ENCODE measurements around the gene CA6.
A peak's percentile ranks its signal among the peaks of the same experiment; 100 is the strongest.
"Not testable (repeated sequence)": the region's sequence is repeated elsewhere in the genome, so short reads cannot be mapped to it uniquely, and the experiment has no call there.

The CA6 gene

DNA sequence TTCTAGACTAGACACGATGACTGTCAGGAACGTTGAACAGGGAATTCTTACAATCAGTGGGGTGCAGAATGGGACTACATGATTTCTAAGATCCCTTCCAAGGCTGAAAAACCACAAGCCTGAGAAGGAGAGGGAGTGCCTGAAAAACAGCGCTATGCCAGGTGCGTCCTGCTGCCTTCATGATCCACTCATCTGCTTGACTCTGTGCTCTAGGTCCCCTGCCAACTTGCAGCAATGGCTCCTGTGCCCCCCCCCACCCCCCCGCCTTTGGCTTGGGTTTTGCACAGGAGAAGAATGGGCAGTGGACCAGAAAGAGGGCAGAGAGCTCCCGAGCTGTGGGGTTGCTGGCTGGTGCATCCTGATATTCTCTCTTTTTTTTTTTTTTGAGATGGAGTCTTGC, 74.6 kb downstream of the CA6 start:
- Histone ChIP-seq H3K4me2 (ENCODE audit: low read depth, low read length, poor library complexity, severe bottlenecking) (no peak overlapping the region), H3K79me2 (ENCODE audit: insufficient read depth, low read length) (no peaks in the 10 kb centered on the region), H3K4me3 (ENCODE audit: low read length, poor library complexity, severe bottlenecking) (no peak overlapping the region), H3K9me3 (ENCODE audit: insufficient read depth, low read depth, low read length) (no peaks in the 10 kb centered on the region), H3K9ac (ENCODE audit: low read depth, low read length, poor library complexity, severe bottlenecking) (no peak overlapping the region), H3F3A (ENCODE audit: low read depth) (no peaks in the 10 kb centered on the region), H3K4me1 (ENCODE audit: insufficient read depth, low read length, poor library complexity, severe bottlenecking) (no peaks in the 10 kb centered on the region), H3K36me3 (ENCODE audit: insufficient read depth, low read length) (no peaks in the 10 kb centered on the region), H3K9me2 (replicated peaks; ENCODE audit: low read depth, low read length) (no peaks in the 10 kb centered on the region), H2AFZ (ENCODE audit: low read length) (peak overlapping the region; percentile 67; the same call in 1 of the 2 replicates), H4K20me1 (ENCODE audit: insufficient read depth, low read length, poor library complexity, severe bottlenecking) (no peaks in the 10 kb centered on the region), H3K27me3 (ENCODE audit: insufficient read depth, low read length, poor library complexity, severe bottlenecking) (no peaks in the 10 kb centered on the region)
- TF ChIP-seq, protein P1, sequence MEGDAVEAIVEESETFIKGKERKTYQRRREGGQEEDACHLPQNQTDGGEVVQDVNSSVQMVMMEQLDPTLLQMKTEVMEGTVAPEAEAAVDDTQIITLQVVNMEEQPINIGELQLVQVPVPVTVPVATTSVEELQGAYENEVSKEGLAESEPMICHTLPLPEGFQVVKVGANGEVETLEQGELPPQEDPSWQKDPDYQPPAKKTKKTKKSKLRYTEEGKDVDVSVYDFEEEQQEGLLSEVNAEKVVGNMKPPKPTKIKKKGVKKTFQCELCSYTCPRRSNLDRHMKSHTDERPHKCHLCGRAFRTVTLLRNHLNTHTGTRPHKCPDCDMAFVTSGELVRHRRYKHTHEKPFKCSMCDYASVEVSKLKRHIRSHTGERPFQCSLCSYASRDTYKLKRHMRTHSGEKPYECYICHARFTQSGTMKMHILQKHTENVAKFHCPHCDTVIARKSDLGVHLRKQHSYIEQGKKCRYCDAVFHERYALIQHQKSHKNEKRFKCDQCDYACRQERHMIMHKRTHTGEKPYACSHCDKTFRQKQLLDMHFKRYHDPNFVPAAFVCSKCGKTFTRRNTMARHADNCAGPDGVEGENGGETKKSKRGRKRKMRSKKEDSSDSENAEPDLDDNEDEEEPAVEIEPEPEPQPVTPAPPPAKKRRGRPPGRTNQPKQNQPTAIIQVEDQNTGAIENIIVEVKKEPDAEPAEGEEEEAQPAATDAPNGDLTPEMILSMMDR (conservative IDR thresholded peaks at IDR 0.05; ENCODE audit: low read length): no peak
- TF ChIP-seq EZH2phosphoT487 (IDR thresholded peaks at IDR 0.05; ENCODE audit: borderline replicate concordance): no peak

DNA sequence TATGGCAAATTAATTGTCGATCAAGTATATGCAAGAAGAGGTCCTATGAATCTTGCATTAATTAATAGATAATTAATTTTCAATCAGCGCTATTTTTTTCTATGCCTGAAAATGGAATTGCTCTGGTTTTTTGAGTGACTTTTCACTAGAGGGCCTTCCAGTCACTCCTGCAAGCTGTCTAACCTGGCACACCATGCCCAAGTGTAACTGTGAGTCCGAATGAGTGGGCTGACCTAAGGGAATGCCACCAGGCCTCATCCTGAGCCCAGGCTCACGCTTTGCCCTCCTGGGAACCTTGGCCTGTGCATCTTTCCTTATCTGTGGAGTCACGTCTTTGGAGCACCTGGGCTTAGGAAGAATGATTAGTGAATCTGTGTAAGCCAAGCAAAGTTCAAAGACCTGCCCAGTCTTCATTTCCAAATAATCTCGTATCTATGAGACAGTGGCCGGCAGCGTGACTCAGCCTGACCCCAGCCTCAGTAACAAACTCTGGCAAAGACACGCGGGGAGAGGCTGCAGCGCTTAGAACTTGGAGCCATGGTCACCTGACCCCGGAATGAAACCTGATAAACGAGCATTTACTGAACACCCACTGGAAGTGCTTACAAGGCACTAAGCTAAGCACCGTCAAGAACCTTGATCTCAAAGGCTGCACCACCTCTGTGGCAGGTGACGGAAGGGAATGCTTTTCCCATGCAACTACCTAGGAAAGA, 76.5 kb downstream of the CA6 start:
- H3F3A ChIP-seq (ENCODE audit: low read depth); H3K4me3 ChIP-seq (ENCODE audit: low read length, poor library complexity, severe bottlenecking); H3K9me3 ChIP-seq (ENCODE audit: insufficient read depth, low read depth, low read length); H3K9me2 ChIP-seq (replicated peaks; ENCODE audit: low read depth, low read length); H4K20me1 ChIP-seq (ENCODE audit: insufficient read depth, low read length, poor library complexity, severe bottlenecking); H2AFZ ChIP-seq (ENCODE audit: low read length); H3K4me1 ChIP-seq (ENCODE audit: insufficient read depth, low read length, poor library complexity, severe bottlenecking); H3K9ac ChIP-seq (ENCODE audit: low read depth, low read length, poor library complexity, severe bottlenecking); H3K79me2 ChIP-seq (ENCODE audit: insufficient read depth, low read length); H3K4me2 ChIP-seq (ENCODE audit: low read depth, low read length, poor library complexity, severe bottlenecking); H3K27me3 ChIP-seq (ENCODE audit: insufficient read depth, low read length, poor library complexity, severe bottlenecking); H3K36me3 ChIP-seq (ENCODE audit: insufficient read depth, low read length): not testable (repeated sequence)

DNA sequence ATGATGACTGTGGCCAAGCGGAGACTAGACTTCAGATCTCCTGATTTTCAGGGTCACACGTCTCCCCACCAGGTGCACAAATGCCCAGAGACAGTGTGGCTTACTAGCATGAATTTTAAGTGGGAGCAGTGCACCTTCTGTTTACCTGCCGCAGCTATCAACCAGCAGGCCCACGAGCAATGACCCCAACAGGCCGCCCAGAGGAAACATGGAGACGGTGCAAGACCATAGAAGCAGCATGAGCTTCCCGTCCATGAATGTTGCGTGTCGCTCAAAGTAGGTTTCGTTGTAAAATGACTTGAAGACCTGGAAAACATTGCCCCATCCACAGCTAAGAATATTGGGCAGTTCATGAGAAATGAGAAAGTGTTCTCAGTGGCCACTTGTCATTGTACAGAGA, 77.1 kb downstream of the CA6 start:
- no peaks in the 10 kb centered on the region for H4K20me1 ChIP-seq (ENCODE audit: insufficient read depth, low read length, poor library complexity, severe bottlenecking)
- no peaks in the 10 kb centered on the region for H3K9me2 ChIP-seq (replicated peaks; ENCODE audit: low read depth, low read length)
- no peaks in the 10 kb centered on the region for H3K9me3 ChIP-seq (ENCODE audit: insufficient read depth, low read depth, low read length)
- no peaks in the 10 kb centered on the region for H3K4me1 ChIP-seq (ENCODE audit: insufficient read depth, low read length, poor library complexity, severe bottlenecking)
- H3F3A ChIP-seq (ENCODE audit: low read depth): no peaks in the 10 kb centered on the region
- H3K4me2 ChIP-seq (ENCODE audit: low read depth, low read length, poor library complexity, severe bottlenecking): no peak overlapping the region
- H3K36me3 ChIP-seq (ENCODE audit: insufficient read depth, low read length): no peaks in the 10 kb centered on the region
- H3K9ac ChIP-seq (ENCODE audit: low read depth, low read length, poor library complexity, severe bottlenecking): no peak overlapping the region
- no peak overlapping the region for H2AFZ ChIP-seq (ENCODE audit: low read length)
- no peaks in the 10 kb centered on the region for H3K79me2 ChIP-seq (ENCODE audit: insufficient read depth, low read length)
- H3K27me3 ChIP-seq (ENCODE audit: insufficient read depth, low read length, poor library complexity, severe bottlenecking): no peaks in the 10 kb centered on the region
- TF ChIP-seq, protein P1 (conservative IDR thresholded peaks at IDR 0.05; ENCODE audit: low read length): no peak
- no peak for TF ChIP-seq EZH2phosphoT487 (IDR thresholded peaks at IDR 0.05; ENCODE audit: borderline replicate concordance)
- H3K4me3 ChIP-seq (ENCODE audit: low read length, poor library complexity, severe bottlenecking): no peak overlapping the region

Data from Loucy (cell line).